NCI-H1694 (cell line): ENCODE results near the gene OIT3.

Experiments
- DNase-seq: peaks from one replicate; lab custom pipeline; 2025; lab: John Stamatoyannopoulos, UW

OIT3 gene

DNA sequence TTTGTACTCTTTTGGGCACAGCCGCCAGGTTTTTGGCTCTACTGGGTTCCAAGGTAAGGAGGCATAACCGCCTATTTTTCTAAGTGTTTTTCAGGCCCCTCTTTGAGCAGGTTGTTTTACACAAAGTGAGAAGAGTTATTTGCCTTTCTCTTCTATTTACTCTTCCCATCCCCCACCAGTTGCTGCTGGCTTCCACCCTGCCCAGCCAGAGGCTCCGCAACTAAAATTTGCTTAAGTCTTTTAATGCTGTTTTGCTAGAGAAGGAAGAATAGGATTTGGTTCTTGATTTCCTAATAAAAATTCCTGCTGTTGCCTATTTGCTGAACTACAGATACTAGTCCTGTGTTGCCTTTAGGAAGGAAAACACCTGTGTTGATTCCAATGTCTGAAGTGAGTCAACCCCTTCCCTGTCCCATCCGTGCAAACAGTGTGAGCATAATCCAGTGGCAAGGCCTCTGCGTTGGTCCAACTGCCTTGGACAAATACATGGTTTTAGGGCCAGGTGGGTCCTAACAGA lies 59.2 kb downstream of the OIT3 start:
- no peak for DNase-seq

DNA sequence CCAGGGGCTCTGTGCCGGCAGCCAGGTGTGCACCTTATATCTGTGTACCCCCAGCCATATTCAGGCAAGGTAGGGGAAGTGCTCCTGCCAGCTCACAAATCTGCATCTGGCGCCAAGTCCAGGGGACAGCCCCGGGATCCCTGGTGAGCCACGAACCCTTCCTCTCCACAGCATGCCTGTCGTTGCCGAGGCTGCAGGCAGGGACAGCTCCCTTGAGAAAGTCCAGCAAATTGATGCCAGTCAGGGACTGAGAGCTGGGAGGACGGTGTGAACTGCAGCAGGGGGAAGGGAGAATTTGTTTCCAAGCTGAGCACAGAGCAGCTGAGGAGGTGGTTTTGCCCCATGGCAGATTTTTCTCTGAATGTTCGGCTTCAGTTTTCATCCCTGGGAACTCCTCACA lies 60.1 kb downstream of the OIT3 start:
- DNase-seq = no peak

DNA sequence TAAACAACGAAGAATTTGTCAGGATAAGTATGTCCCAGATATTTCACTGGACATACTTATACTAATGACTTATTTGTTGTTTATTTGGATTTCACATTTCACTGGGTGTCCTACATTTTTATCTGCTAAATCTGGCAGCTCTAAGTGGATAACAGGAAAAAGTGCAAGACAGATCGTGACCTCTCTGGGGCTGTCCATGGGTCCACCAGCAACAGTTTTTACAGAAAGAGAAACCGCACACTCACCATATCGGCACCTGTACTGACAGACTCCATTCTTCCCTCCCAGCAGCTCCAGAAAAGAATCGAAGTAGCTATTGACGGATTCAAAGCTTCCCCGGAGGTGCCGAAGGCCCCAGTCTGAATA lies 60.7 kb downstream of the OIT3 start:
- no peak for DNase-seq

DNA sequence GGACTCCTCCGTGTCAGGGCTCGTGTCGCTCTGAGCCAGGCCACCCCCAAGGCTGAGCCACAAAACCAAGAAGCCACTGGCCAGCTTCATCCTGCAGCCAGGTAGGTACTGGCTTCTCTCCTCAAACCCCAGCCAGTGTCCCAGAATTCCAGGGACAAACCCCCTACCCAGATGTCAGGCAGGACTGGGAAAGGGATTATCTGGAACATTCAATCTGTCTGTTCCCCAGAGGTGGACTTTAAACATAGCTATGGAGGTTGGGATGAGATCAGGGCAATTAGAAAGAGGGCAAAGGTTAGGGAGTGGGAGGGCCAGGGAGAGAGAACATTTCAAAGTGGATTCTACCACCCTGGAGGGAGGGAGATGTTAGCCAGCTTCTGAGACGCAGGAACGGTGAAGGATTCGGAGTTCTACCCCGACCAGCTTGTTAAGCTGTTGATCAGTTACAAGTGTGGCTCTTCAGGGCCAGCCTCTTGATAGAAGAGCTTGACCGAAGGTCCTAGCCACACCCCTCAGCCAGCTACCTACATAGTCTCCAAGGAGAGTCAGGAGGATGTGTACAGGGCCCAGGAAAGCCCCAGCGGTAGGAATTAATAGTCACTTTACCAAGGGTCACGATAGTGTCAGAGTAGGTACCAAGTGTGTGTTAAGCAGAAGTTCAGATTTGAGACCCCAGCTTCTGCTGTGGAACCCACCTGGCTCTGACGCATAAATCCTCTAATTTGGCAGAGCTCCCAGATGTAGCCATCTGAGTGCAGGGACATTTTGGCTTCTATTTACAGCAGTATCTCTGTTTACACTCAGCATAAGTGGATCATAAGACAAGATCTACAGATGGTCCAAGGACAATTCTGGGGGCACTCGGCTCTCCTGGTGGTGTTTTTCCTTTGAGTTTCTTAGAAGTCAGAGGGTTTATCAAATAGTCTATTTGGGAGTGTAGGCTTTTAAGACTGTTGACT lies 61.3 kb downstream of the OIT3 start, which contains the start of gene PLA2G12B:
Gene PLA2G12B (minus strand): TSS at position 211 of the 959 bp plus-strand sequence. CDS start 121 bp downstream, at position 90.
- DNase-seq = peak; percentile 64

DNA sequence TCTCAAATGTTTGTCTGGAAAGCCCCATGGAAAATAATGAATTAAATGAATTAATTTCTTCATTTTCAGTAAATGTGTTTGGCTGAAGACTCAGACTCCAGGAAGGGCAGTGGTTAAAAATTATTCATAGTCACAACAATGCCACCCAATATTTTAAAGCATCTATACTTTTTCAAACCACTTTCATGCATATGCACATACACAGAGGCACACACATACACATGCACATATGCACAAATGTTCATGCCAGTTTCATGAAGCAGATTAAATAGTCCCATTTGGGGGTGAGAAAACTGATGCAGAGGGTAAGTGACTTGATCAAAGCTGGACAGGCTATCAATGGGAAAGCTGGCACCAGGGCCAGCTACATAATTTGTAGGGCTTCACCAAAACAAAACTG lies 62.5 kb downstream of the OIT3 start:
- no peak for DNase-seq

DNA sequence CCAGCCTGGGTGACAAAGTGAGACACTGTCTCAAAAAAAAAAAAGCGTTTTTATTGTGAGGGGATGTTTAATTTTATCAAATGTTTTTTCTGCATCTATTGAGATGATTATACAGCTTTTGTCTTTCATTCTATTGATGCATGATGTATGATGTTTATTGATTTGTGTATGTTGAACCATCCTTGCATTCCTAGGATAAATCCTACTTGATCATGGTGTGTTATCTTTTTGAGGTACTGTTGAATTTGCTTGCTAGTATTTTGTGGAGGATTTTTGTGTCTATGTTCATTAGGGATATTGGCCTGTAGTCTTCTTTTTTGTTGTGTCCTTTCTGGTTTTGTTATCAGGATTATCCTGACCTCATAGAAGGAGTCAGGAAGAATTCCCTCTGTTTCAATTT lies 83.3 kb downstream of the OIT3 start:
- no peak for DNase-seq

DNA sequence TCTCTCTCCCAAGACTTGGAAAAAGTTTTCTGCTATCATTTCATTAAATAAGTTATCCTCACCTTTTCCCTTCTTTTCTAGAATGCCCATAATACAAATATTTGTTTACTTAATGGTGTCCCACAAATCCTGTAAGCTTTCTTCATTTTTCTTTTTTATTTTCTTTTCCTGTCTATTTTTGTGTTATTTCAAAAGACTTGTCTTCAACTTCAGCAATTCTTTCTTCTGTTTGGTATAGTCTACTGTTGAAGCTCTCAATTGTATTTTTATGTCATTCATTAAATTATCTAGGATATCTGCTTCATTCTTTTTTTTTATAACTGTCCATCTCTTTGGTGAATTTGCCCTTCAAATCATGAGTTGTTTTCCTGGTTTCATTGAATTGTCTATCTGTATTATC lies 86.2 kb downstream of the OIT3 start:
- DNase-seq = no peak

DNA sequence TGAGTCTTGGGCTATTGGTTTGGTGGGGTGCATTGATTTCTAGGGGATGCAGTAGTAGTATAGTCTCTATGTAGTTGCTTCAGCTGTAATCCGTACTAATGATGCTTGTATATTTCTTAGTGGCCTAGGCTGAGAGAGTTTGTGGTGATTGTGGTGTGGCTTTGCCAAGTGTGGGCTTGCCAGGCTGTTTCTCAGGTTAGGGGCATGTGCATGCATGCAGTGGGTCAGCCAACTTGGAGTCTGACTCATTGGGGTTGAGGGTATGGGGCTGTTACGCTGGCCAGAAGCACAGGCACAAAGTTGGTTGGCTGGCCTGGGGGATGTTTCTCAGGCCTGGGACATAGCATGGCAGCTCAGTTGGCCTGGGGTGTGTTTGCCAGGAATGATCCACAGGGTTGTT lies 86.8 kb downstream of the OIT3 start:
- DNase-seq = no peak

DNA sequence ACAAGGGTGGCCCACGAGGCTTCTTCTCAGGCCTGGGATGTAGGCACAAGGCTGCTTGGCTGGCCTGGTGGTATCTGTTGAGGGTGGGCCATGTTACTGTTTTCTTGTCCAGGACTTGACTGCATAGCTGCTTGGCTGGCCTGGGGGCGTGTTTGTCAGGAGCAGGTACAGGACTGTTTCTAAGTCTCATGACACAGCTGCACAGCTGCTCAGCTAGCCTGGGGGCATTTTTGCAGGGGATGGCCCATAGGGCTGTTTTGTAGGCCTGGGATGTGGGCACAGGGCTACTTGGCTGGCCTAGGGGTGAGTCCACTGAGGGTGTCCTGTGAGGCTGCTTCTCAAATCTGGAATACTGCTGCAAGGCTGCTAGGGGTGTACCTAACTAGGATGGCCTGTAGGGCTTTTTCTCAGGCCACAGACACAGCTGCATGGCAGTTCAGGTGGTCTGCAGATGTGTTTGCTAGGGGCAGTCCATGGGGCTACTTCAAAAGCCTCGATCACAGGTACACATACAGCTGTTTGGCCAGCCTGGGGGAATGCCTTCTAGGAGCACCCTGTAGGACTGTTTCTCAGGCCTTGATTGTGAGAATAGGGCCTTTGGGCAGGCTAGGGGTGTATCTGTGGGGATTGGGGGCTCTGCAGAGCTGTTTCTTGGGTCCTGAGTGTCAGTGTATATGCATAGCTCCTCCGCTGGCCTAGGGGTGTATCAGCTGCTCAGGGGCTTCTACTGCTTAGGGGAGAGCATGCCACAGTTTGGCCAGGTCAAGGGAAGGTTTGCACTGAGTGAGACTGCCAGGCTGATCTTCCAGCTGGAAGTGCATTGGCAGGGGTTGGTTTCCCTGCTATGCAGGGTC lies 87.7 kb downstream of the OIT3 start:
- no peak for DNase-seq

DNA sequence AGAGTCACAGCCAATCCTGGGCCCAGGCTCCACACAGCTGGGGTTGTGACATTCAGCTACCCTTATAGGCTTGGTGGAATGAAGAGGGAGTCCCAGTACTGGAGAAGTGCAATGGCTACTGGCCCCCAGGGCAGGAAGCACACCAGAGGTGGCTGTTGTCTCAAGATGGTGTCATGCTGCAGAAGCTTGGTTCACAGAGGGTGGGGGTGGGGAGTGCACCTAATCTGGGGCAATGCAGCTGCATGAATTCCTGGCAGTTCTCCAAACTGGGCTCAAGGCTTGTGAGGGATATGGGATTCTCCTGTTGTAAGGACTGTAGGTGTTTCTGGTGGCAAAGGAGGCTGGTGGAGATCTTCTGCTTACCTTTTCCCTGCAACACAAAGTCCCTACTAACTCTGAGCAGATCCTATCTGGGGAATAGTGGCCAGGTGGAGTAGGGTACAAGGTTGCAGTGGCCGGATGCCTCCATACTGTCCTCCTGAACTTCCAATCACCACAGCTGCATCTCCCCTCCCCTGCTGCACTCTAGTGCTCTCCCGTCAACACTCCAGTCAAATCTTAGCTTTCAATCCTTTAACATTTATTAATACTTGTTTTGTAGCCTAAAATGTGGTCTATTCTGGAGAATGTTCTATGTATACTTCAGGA lies 88.5 kb downstream of the OIT3 start:
- DNase-seq = no peak
